Activated CD4-positive, alpha-beta T cell treated with anti-CD3 and anti-CD28 coated beads for 36 hours (primary cell): ENCODE data around the gene GLIPR2. TPM values are rescaled to one million over a fixed set of nuclear protein-coding genes. Genes with fewer than 3 reads are reported as not detected.
"Not testable (repeated sequence)": the region's sequence is repeated elsewhere in the genome, so short reads cannot be mapped to it uniquely, and the experiment has no call there.

Source experiments
- ATAC-seq: fragments of 200-7000 bp; cut with Tn5 transposase; one replicate; pipeline ENCODE4 v1.10.0; 2021; ENCODE audit warnings: mild to moderate bottlenecking, moderate library complexity
- CTCF ChIA-PET: fragments of 350-600 bp; sonication (Branson Sonifier 250); formaldehyde crosslinking; loops from one replicate; lab custom pipeline; 2021; ENCODE audit warnings: antibody characterized with exemption; lab: Charles Lee
- POLR2A ChIA-PET: fragments of 350-600 bp; sonication (Branson Sonifier 250); formaldehyde crosslinking; loops from one replicate; lab custom pipeline; 2021; ENCODE audit warnings: antibody characterized with exemption, inconsistent platforms; lab: Charles Lee
- DNase-seq: peaks from one replicate; pipeline ENCODE4 v3.0.0-alpha.2; 2020
- H3K27ac Mint-ChIP-seq: one replicate; pipeline ENCODE4 v1.8.0; 2021; ENCODE audit warnings: mixed read lengths
- H3K27me3 Mint-ChIP-seq: one replicate; pipeline ENCODE4 v1.8.0; 2021; ENCODE audit warnings: mixed read lengths
- H3K36me3 Mint-ChIP-seq: one replicate; pipeline ENCODE4 v1.8.0; 2021; ENCODE audit warnings: low read depth, mixed read lengths
- H3K4me1 Mint-ChIP-seq: one replicate; pipeline ENCODE4 v1.8.0; 2021; ENCODE audit warnings: mixed read lengths
- H3K4me3 Mint-ChIP-seq: one replicate; pipeline ENCODE4 v1.8.0; 2021; ENCODE audit warnings: mild to moderate bottlenecking, moderate library complexity, mixed read lengths
- H3K9me3 Mint-ChIP-seq: one replicate; pipeline ENCODE4 v1.8.0; 2021; ENCODE audit warnings: low read depth, mixed read lengths
- intact Hi-C, 2 experiments: fragments of 100-400 bp; cut with DNase I in 1 of 2; cut with micrococcal nuclease in 1 of 2; formaldehyde crosslinking; loops; one replicate each; pipeline versions ENCODE4 v1.14.2 to v1.15.1; 2022 to 2024; cut with DNase I, micrococcal nuclease
- total RNA-seq, 2 experiments: library from RNA; stranded (reverse); gene quantifications; one replicate each; pipeline ENCODE4 v1.2.3, GENCODE V29; 2021

Gene GLIPR2
- total RNA-seq, 2 experiments from 2014 or later: 13.7 to 18.4 TPM

DNA sequence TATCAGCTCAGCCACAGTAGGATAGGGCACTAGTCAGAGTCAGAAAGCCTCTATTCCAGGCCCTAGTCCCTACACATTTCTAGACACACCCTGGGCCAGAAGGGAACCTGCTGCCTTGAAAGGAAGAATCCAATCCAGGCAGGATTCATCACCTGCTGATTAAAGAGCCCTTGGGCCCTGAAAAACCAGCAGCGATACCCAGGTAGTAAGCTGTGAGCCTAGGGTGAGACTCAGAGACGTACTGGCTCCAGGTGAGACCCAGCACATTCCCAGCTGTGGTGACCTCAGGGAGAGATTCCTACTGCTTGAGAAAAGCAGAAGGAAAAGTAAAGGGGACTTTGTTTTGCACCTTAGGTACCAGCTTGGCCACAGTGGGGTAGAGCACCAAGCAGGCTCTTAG is 37.3 kb downstream of the GLIPR2 start:
- Mint-ChIP-seq H3K27ac (no peak overlapping the region), H3K4me3 (no peak overlapping the region), H3K4me1 (no peaks in the 10 kb centered on the region), H3K36me3 (no peaks in the 10 kb centered on the region), H3K27me3 (no peaks in the 10 kb centered on the region), H3K9me3 (no peaks in the 10 kb centered on the region)
- no peak for DNase-seq
- ChIA-PET CTCF (interaction anchor here (0.6 to 1.5 kb wide), 2 partner anchors 151 to 1602 kb away, joined by 3 read pairs; no protein-coding TSS in a partner anchor), POLR2A (no interaction called here)
- ATAC-seq: no peak
- intact Hi-C loops: no loop called here

DNA sequence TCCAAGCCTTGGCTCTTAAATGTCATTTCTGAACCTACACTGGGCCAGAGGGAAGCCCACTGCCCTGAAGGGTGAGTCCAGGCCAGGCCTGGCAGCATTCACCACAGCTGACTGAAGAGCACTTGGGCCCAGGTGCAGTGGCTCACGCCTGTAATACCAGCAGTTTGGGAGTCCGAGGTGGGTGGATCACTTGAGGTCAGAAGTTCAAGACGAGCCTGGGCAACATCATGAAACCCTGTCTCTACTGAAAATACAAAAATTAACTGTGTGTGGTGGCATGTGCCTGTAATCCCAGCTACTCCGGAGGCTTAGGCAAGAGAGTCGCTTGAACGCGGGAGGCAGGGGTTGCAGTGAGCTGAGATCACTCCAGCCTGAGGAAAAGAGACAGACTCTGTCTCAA is 37.7 kb downstream of the GLIPR2 start:
- Mint-ChIP-seq H3K9me3 (no peaks in the 10 kb centered on the region), H3K4me3 (no peak overlapping the region), H3K27ac (no peak overlapping the region), H3K27me3 (no peaks in the 10 kb centered on the region), H3K4me1 (no peaks in the 10 kb centered on the region), H3K36me3 (no peaks in the 10 kb centered on the region)
- ATAC-seq (no peak), DNase-seq (no peak)
- intact Hi-C loops: no loop called here
- ChIA-PET CTCF (interaction anchor here (0.6 to 1.6 kb wide), 3 partner anchors 16 to 1603 kb away, joined by 3 read pairs; partner anchors contain the start of gene CLTA), POLR2A (no interaction called here)

DNA sequence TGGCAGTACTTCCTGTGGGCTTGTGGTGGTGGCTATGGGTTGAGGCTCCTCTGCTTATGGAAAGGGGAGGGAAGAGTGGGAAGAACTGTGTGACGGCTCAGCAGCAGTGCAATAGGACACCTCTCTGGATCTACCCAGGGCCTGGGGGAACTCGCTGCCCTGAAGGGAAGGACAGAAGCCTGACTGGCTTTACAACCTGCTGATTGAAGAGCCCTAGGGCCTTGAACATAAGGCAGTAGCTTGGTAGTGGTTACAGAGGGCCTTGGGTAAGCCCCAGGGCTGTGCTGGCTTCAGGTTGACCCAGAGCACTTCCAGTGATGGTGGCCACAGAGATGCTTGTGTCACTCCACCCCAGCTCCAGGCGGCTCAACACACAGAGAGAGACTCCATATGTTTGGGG is 38.2 kb downstream of the GLIPR2 start:
- ChIA-PET POLR2A (no interaction called here), CTCF (interaction anchor here (1.2 to 1.6 kb wide), 2 partner anchors 8 to 15 kb away, joined by 3 to 5 read pairs; partner anchors contain the start of gene CLTA)
- no peaks in the 10 kb centered on the region for H3K9me3 Mint-ChIP-seq
- H3K36me3 Mint-ChIP-seq: no peaks in the 10 kb centered on the region
- ATAC-seq: no peak
- DNase-seq: no peak
- no peak overlapping the region for H3K27ac Mint-ChIP-seq
- no peak overlapping the region for H3K4me3 Mint-ChIP-seq
- no peaks in the 10 kb centered on the region for H3K27me3 Mint-ChIP-seq
- no peaks in the 10 kb centered on the region for H3K4me1 Mint-ChIP-seq
- intact Hi-C loops: no loop called here

DNA sequence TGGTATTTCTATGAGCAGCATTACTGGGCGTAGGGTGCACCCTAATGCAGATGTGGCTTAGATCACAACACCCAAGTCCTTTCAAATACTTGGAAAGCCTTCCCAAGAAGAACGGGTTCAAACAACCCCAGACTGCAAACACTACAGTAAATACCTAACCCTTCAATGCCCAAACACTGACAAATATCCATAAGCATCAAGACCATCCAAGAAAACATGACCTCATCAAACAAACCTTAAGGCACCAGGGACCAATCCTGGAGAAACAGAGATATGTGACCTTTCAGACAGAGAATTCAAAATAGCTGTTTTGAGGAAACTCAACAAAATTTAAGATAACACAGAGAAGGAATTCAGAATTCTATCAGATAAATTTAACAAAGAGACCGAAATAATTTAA is 38.7 kb downstream of the GLIPR2 start:
- ATAC-seq, POLR2A ChIA-PET, H3K27ac Mint-ChIP-seq, H3K36me3 Mint-ChIP-seq, H3K9me3 Mint-ChIP-seq, H3K27me3 Mint-ChIP-seq, H3K4me3 Mint-ChIP-seq, DNase-seq, intact Hi-C loops, H3K4me1 Mint-ChIP-seq: not testable (repeated sequence)
- CTCF ChIA-PET: interaction anchor here (1.2 to 1.6 kb wide), 3 partner anchors 8 to 72 kb away, joined by 3 to 5 read pairs (median 5); partner anchors contain the start of gene CLTA

DNA sequence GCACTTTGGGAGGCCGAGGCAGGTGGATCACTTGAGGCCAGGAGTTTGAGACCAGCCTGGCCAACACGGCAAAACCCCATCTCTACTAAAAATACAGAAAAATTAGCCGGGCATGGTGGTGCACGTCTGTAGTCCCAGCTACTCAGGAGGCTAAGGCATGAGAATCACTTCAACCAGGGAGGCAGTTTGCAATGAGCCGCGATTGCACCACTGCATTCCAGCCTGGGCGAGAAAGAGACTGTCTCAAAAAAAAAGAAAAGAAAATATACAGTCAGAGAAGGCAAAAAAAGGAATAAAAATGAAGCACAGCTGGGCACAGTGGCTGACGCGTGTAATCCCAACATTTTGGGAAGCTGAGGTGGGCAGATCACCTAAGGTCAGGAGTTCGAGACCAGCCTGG is 40.0 kb downstream of the GLIPR2 start:
- POLR2A ChIA-PET, H3K27me3 Mint-ChIP-seq, ATAC-seq, intact Hi-C loops, H3K4me3 Mint-ChIP-seq, DNase-seq, H3K9me3 Mint-ChIP-seq, H3K36me3 Mint-ChIP-seq, H3K27ac Mint-ChIP-seq, H3K4me1 Mint-ChIP-seq: not testable (repeated sequence)
- CTCF ChIA-PET: interaction anchor here (1.3 to 1.9 kb wide), 2 partner anchors 73 to 77 kb away, joined by 5 read pairs; no protein-coding TSS in a partner anchor

DNA sequence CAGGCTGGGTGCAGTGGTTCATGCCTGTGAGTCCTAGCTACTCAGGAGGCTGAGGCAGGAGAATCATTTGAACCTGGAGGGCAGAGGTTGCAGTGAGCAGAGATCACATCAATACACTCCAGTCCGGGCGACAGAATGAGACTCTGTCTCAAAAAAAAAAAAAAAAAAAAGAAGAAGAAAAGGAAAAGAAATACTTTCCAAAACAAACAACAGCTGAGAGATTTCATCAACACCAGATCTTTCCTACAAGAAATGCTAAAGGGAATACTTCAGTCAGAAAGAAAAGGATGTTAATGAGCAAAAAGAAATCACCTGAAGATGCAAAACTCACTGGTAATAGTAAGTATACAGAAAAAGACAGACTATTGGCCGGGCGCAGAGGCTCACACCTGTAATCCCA is 41.0 kb downstream of the GLIPR2 start:
- Mint-ChIP-seq H3K4me1 (no peaks in the 10 kb centered on the region), H3K4me3 (no peak overlapping the region), H3K27ac (no peak overlapping the region), H3K27me3 (no peaks in the 10 kb centered on the region), H3K9me3 (no peaks in the 10 kb centered on the region), H3K36me3 (no peaks in the 10 kb centered on the region)
- intact Hi-C loops: no loop called here
- ATAC-seq (no peak), DNase-seq (no peak)
- POLR2A ChIA-PET: interaction anchor here (0.7 kb wide), 1 partner anchor 270 kb away, joined by 3 read pairs; no protein-coding TSS in a partner anchor
- CTCF ChIA-PET: interaction anchor here (0.9 to 1.9 kb wide), 2 partner anchors 11 to 78 kb away, joined by 4 to 5 read pairs; no protein-coding TSS in a partner anchor

DNA sequence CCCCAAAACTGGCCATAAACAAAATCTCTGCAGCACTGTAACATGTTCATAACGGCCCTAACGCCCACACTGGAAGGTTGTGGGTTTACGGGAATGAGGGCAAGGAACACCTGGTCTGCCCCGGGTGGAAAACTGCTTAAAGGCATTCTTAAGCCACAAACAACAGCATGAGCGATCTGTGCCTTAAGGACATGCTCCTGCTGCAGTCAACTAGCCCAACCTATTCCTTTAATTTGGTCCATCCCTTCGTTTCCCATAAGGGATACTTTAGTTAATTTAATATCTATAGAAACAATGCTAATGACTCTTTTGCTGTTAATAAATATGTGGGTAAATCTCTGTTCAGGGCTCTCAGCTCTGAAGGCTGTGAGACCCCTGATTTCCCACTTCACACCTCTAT is 43.7 kb downstream of the GLIPR2 start:
- H3K36me3 Mint-ChIP-seq, DNase-seq, POLR2A ChIA-PET, intact Hi-C loops, H3K27me3 Mint-ChIP-seq, H3K27ac Mint-ChIP-seq, H3K4me3 Mint-ChIP-seq, ATAC-seq, H3K9me3 Mint-ChIP-seq, H3K4me1 Mint-ChIP-seq: not testable (repeated sequence)
- CTCF ChIA-PET: interaction anchor here (0.6 to 0.8 kb wide), 2 partner anchors 40 to 71 kb away, joined by 3 read pairs; no protein-coding TSS in a partner anchor

DNA sequence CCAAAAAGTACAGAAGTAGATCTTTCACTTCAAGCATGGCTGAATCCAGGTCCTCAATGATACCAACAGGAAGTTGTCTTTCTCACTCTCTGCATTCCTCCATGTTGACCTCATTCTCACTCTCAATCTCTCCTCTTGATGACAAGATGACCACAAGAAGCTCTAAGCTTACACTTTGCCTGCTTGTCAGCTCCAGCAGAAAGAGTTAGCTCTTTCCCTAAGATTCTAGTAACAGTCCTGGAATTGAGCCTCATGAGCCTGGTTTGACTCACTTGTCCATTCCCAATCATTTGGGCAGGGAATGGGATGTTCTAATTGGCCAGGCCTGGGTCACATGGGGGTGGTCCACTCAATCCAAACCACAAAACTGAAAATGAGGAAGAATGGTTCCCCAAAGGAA is 50.9 kb downstream of the GLIPR2 start:
- Mint-ChIP-seq H3K27ac (no peak overlapping the region), H3K9me3 (no peaks in the 10 kb centered on the region), H3K36me3 (peaks cover 6% of the 10 kb centered on the region), H3K4me3 (no peak overlapping the region), H3K4me1 (peaks cover 14% of the 10 kb centered on the region), H3K27me3 (no peaks in the 10 kb centered on the region)
- intact Hi-C loops: no loop called here
- ChIA-PET POLR2A (no interaction called here), CTCF (interaction anchor here (0.6 to 1.0 kb wide), 2 partner anchors 76 to 491 kb away, joined by 3 read pairs; no protein-coding TSS in a partner anchor)
- ATAC-seq (no peak), DNase-seq (no peak)

DNA sequence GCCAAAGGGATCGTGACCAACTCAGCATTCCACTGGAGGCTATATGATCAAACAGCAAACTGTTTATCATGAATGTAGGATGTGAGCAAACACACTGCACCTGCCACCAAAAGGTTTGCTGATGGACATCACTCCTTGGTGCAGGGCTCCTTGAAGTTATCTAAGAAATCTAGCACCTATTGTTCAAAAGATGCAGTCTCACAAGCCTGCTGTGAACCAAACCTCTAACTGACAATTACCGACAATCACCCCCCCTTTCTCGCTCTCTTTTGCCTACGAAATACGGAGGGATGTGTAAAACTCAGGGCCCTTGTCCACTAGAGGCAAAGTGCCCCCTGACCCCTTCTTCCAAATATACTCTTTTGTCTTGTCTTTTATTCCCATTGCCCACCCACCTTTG is 51.7 kb downstream of the GLIPR2 start:
- Mint-ChIP-seq H3K27ac (no peak overlapping the region), H3K4me3 (no peak overlapping the region), H3K9me3 (no peaks in the 10 kb centered on the region), H3K4me1 (peaks cover 21% of the 10 kb centered on the region), H3K36me3 (peaks cover 9% of the 10 kb centered on the region), H3K27me3 (no peaks in the 10 kb centered on the region)
- CTCF ChIA-PET: interaction anchor here (1.0 to 5.2 kb wide), 3 partner anchors 20 to 298 kb away, joined by 3 to 38 read pairs (median 25); partner anchors contain the start of gene CCIN
- ATAC-seq: no peak
- POLR2A ChIA-PET: no interaction called here
- intact Hi-C loops: no loop called here
- DNase-seq: no peak

DNA sequence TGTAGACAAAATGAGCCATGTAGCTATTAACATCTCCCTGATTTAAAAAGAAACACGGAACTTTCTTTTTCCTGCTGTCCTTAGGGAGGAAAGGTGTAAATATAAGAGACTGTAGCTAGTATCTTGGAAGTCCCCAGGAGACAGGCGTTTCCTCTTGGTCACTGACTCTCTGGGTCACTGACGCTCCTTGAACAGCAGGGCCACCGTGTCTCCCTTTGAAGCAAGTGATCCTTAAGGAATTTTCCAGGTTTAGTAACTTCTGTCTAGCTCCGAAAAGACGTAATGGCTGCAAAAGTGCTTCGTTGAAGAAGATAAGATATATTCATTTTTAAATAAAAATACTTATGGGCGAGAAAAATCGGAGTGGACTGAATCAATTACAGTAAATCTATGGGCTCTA is 53.4 kb downstream of the GLIPR2 start:
- Mint-ChIP-seq H3K4me3 (peak overlapping the region; percentile 95), H3K36me3 (peaks cover 25% of the 10 kb centered on the region), H3K9me3 (no peaks in the 10 kb centered on the region), H3K4me1 (peaks cover 38% of the 10 kb centered on the region), H3K27ac (no peak overlapping the region), H3K27me3 (no peaks in the 10 kb centered on the region)
- no peak for DNase-seq
- ChIA-PET CTCF (interaction anchor here (0.5 to 5.2 kb wide), 40 partner anchors 8 to 1182 kb away, joined by 3 to 38 read pairs (median 4); partner anchors contain the start of genes CCIN and RECK), POLR2A (interaction anchor here (0.6 to 1.9 kb wide), 9 partner anchors 13 to 211 kb away, joined by 3 to 8 read pairs (median 3); partner anchors contain the start of genes GLIPR2 and RNF38)
- ATAC-seq: no peak
- intact Hi-C loops: loop anchor here (1.0 to 10.0 kb wide), 14 partner anchors 17 to 1295 kb away; partner anchors contain the start of genes GNE (in 2 of the 2), ATOSB (in 1 of the 2), CCDC107 (in 1 of the 2) and GLIPR2 (in 1 of the 2)

DNA sequence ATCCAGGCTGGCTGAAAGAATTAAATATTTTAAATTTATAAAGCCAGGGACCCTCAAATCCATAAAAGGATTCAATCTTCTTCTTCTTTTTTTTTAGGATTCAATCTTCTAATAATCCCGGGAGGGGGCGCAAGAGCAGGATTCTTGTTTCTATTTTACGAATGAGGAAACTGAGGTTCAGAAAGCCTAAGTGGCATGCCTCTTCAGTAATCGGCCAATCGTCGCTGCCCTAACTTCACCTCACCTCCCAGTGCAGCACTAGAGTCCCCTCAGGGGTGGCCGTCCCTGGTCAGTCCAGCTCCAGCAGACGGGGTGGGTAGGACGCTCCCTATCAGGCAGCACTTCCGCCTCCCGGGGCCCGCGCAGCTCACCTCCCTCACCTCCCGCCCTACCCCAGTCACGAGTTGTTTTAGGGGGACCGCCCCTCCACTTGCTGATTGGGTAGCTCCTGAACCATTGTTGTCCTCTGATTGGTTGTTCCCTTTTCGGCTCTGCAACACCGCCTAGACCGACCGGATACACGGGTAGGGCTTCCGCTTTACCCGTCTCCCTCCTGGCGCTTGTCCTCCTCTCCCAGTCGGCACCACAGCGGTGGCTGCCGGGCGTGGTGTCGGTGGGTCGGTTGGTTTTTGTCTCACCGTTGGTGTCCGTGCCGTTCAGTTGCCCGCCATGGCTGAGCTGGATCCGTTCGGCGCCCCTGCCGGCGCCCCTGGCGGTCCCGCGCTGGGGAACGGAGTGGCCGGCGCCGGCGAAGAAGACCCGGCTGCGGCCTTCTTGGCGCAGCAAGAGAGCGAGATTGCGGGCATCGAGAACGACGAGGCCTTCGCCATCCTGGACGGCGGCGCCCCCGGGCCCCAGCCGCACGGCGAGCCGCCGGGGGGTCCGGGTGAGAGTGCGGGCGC is 54.1 kb downstream of the GLIPR2 start, which contains the start of gene CLTA:
CLTA (plus strand) TSS at position 534 of the 902 bp plus-strand sequence; CDS start at position 670, 136 bp downstream.
- Mint-ChIP-seq H3K36me3 (peaks cover 29% of the 10 kb centered on the region), H3K27ac (peak within 1 kb of the TSS; percentile 88), H3K4me3 (peak within 1 kb of the TSS; percentile 95), H3K9me3 (no peaks in the 10 kb centered on the region), H3K4me1 (peaks cover 45% of the 10 kb centered on the region), H3K27me3 (no peaks in the 10 kb centered on the region)
- intact Hi-C loops: loop anchor here (1.0 to 10.0 kb wide), 15 partner anchors 16 to 1294 kb away; partner anchors contain the start of genes GNE (in 2 of the 2), ATOSB (in 1 of the 2), CCDC107 (in 1 of the 2) and CREB3 (in 1 of the 2)
- POLR2A ChIA-PET: interaction anchor here (0.6 to 1.9 kb wide), 11 partner anchors 12 to 1735 kb away, joined by 3 to 8 read pairs (median 3); partner anchors contain the start of genes GLIPR2 and RNF38
- ATAC-seq: peak; percentile 99
- DNase-seq: peak; percentile 96
- CTCF ChIA-PET: interaction anchor here (0.5 to 5.2 kb wide), 45 partner anchors 9 to 1181 kb away, joined by 3 to 38 read pairs (median 4); partner anchors contain the start of genes CCIN and RECK
